ENCODE results near the gene URB1.
"Not testable (repeated sequence)": the region's sequence is repeated elsewhere in the genome, so short reads cannot be mapped to it uniquely, and the experiment has no call there.

The URB1 gene

GRCh38 chr21:32392880-32393676 is at the start of gene URB1:
URB1 (minus strand) TSS chr21:32393012; CDS start chr21:32392910, 102 bp downstream.
- peak; percentile 96 for DNase-seq (ENCODE audit: low read depth)

GRCh38 chr21:32437729-32438128 is 44.9 kb upstream of the URB1 start:
- no peak for DNase-seq (ENCODE audit: low read depth)

- not testable (repeated sequence) for DNase-seq (ENCODE audit: low read depth)
Measured at GRCh38 chr21:32432982-32433660, 40.3 kb upstream of the URB1 start.

- no peak for DNase-seq (ENCODE audit: low read depth)
Measured at GRCh38 chr21:32427958-32428623, 35.3 kb upstream of the URB1 start.

- DNase-seq (ENCODE audit: low read depth): no peak
Measured at GRCh38 chr21:32426592-32427051, 33.8 kb upstream of the URB1 start.

- DNase-seq (ENCODE audit: low read depth): no peak
Measured at GRCh38 chr21:32426066-32426465, 33.3 kb upstream of the URB1 start.

GRCh38 chr21:32425628-32426027 is 32.8 kb upstream of the URB1 start:
- no peak for DNase-seq (ENCODE audit: low read depth)

- no peak for DNase-seq (ENCODE audit: low read depth)
Measured at GRCh38 chr21:32424674-32425073, 31.9 kb upstream of the URB1 start.

- no peak for DNase-seq (ENCODE audit: low read depth)
Measured at GRCh38 chr21:32424191-32424535, 31.4 kb upstream of the URB1 start.

GRCh38 chr21:32423320-32424190 is 30.7 kb upstream of the URB1 start:
- DNase-seq (ENCODE audit: low read depth): no peak

- no peak for DNase-seq (ENCODE audit: low read depth)
Measured at GRCh38 chr21:32422064-32422463, 29.3 kb upstream of the URB1 start.

GRCh38 chr21:32418146-32418545 is 25.3 kb upstream of the URB1 start:
- DNase-seq (ENCODE audit: low read depth): no peak

GRCh38 chr21:32415451-32416398 is 22.9 kb upstream of the URB1 start:
- DNase-seq (ENCODE audit: low read depth): no peak

- DNase-seq (ENCODE audit: low read depth): no peak
Measured at GRCh38 chr21:32414579-32415358, 22.0 kb upstream of the URB1 start.

GRCh38 chr21:32413697-32414578 is 21.1 kb upstream of the URB1 start:
- no peak for DNase-seq (ENCODE audit: low read depth)

GRCh38 chr21:32413015-32413504 is 20.2 kb upstream of the URB1 start:
- DNase-seq (ENCODE audit: low read depth): no peak

GRCh38 chr21:32412162-32413014 is 19.6 kb upstream of the URB1 start, which contains the start of gene EVA1C:
EVA1C (plus strand) TSS chr21:32412706; CDS start chr21:32412854, 148 bp downstream.
- peak; percentile 46 for DNase-seq (ENCODE audit: low read depth)
